Endothelial cell of umbilical vein (primary cell): ENCODE results near the gene PARP1. TPM values are rescaled to one million over a fixed set of nuclear protein-coding genes. Genes with fewer than 3 reads are reported as not detected.
A peak's percentile ranks its signal among the peaks of the same experiment; 100 is the strongest.

ENCODE experiments used
- BruUV-seq: library from RNA; stranded (reverse); fragments of 400-500 nt; replicated peaks from 2 replicates; lab custom pipeline; 2021; lab: Mats Ljungman, UMichigan
- CTCF ChIA-PET: fragments of 300-600, 350-600 bp; sonication (Branson Sonifier 250); formaldehyde crosslinking; loops from one replicate; lab custom pipeline; 2021; ENCODE audit warnings: antibody characterized with exemption, inconsistent platforms; lab: Charles Lee
- POLR2A ChIA-PET: fragments of 300-600, 350-600 bp; sonication (Branson Sonifier 250); formaldehyde crosslinking; loops from one replicate; lab custom pipeline; 2021; ENCODE audit warnings: antibody characterized with exemption, inconsistent platforms; lab: Charles Lee
- DNase-seq: peaks from one replicate; pipeline ENCODE4 v3.0.0-alpha.2; 2011; ENCODE audit warnings: low read depth, low spot score
- FAIRE-seq: peaks from 2 replicates; lab custom pipeline; 2011; peaks lifted over from hg19 to GRCh38; lab: Jason Lieb, UNC
- H2AFZ ChIP-seq: 2 replicates; pipeline ENCODE4 v1.6.0; 2012; ENCODE audit warnings: low read depth, low read length, control low read depth, inconsistent platforms
- H3K27ac ChIP-seq: 2 replicates; pipeline ENCODE4 v1.5.1; 2011; ENCODE audit warnings: low read depth, mild to moderate bottlenecking, control low read depth, low read length, moderate library complexity; ENCODE audit not compliant: insufficient read depth
- H3K27me3 ChIP-seq, 2 experiments: 2 replicates each; pipeline versions ENCODE4 v1.6.0 to v1.6.1; 2011; ENCODE audit warnings: low read length in 2 of 2, mixed read lengths in 1 of 2; ENCODE audit not compliant: control insufficient read depth in 2 of 2, insufficient read depth in 2 of 2
- H3K36me3 ChIP-seq, 2 experiments: 2 replicates in 1 of 2; 3 replicates in 1 of 2; pipeline ENCODE4 v1.5.1; 2011; ENCODE audit warnings: low read length in 2 of 2, mild to moderate bottlenecking in 1 of 2, moderate library complexity in 1 of 2; ENCODE audit not compliant: control insufficient read depth in 2 of 2, insufficient read depth in 2 of 2; ENCODE audit errors: extremely low read depth in 1 of 2
- H3K4me1 ChIP-seq: 3 replicates; pipeline ENCODE4 v1.5.1; 2011; ENCODE audit warnings: mild to moderate bottlenecking, low read length; ENCODE audit not compliant: control insufficient read depth, insufficient read depth; ENCODE audit errors: extremely low read depth
- H3K4me2 ChIP-seq: 2 replicates; pipeline ENCODE4 v1.6.1; 2011; ENCODE audit warnings: low read length, control low read depth, mixed read lengths; ENCODE audit not compliant: insufficient read depth
- H3K4me3 ChIP-seq, 3 experiments: fragments of 200-600 bp in 1 of 3; sonication (generic), shearing (Covaris generic) in 1 of 3; replicated peaks in 1 of 3; 2 replicates each; pipeline ENCODE4 v1.5.1; 2011 to 2016; ENCODE audit warnings: control low read depth in 3 of 3, low read length in 3 of 3, mild to moderate bottlenecking in 2 of 3, inconsistent platforms in 1 of 3, low read depth in 1 of 3, moderate library complexity in 1 of 3; ENCODE audit not compliant: insufficient read depth in 1 of 3
- H3K79me2 ChIP-seq: 2 replicates; pipeline ENCODE4 v1.6.0; 2012; ENCODE audit warnings: low read length, inconsistent platforms; ENCODE audit not compliant: control insufficient read depth, insufficient read depth
- H3K9ac ChIP-seq: replicated peaks from 2 replicates; pipeline ENCODE3; 2011; ENCODE audit warnings: low read length, control low read depth; ENCODE audit not compliant: insufficient read depth; ENCODE audit errors: extremely low read depth
- H3K9me1 ChIP-seq: replicated peaks from 3 replicates; pipeline ENCODE4 v1.6.0; 2011; ENCODE audit warnings: mild to moderate bottlenecking, low read length; ENCODE audit not compliant: control insufficient read depth, insufficient read depth; ENCODE audit errors: extremely low read depth
- H3K9me3 ChIP-seq: replicated peaks from 2 replicates; pipeline ENCODE4 v1.5.1; 2012; ENCODE audit warnings: low read length, inconsistent platforms; ENCODE audit not compliant: control insufficient read depth, insufficient read depth
- H4K20me1 ChIP-seq: replicated peaks from 2 replicates; pipeline ENCODE3; 2011; ENCODE audit warnings: mild to moderate bottlenecking, low read length; ENCODE audit not compliant: control insufficient read depth, insufficient read depth; ENCODE audit errors: extremely low read depth
- CTCF ChIP-seq, 2 donors: IDR thresholded peaks; 1 replicate in 1 of 2; 2 replicates in 1 of 2; pipeline ENCODE4 v1.5.1; 2011; ENCODE audit warnings: low read length in 2 of 2, mild to moderate bottlenecking in 2 of 2, moderate library complexity in 2 of 2, control low read depth in 1 of 2, inconsistent platforms in 1 of 2, low read depth in 1 of 2; ENCODE audit not compliant: insufficient read depth in 1 of 2; ENCODE audit errors: extremely low read depth in 1 of 2
- EZH2 ChIP-seq: IDR thresholded peaks from 2 replicates; pipeline ENCODE4 v1.6.1; 2012; ENCODE audit warnings: borderline replicate concordance, low read depth, mild to moderate bottlenecking, moderate library complexity, low read length, inconsistent platforms; ENCODE audit not compliant: severe bottlenecking
- FOS ChIP-seq: IDR thresholded peaks from 2 replicates; pipeline ENCODE4 v1.6.1; 2011; ENCODE audit warnings: mild to moderate bottlenecking, low read length, moderate library complexity, borderline replicate concordance; ENCODE audit not compliant: insufficient read depth
- GATA2 ChIP-seq: IDR thresholded peaks from 2 replicates; pipeline ENCODE4 v1.7.0; 2011; ENCODE audit warnings: low read depth, mild to moderate bottlenecking, moderate library complexity, mixed read lengths, low read length; ENCODE audit not compliant: insufficient read length, insufficient read depth
- JUN ChIP-seq: IDR thresholded peaks from 2 replicates; pipeline ENCODE4 v1.6.1; 2011; ENCODE audit warnings: borderline replicate concordance, low read depth; ENCODE audit not compliant: insufficient read length, insufficient read depth
- MAX ChIP-seq: IDR thresholded peaks from 2 replicates; pipeline ENCODE4 v1.6.1; 2011; ENCODE audit not compliant: insufficient read depth, insufficient read length
- MYC ChIP-seq: IDR thresholded peaks from one replicate; pipeline ENCODE4 v1.6.1; 2011; ENCODE audit warnings: mild to moderate bottlenecking, low read depth, low read length
- POLR2A ChIP-seq: IDR thresholded peaks from 2 replicates; pipeline ENCODE4 v1.6.1; 2012; ENCODE audit warnings: low read depth, mild to moderate bottlenecking, control low read depth, low read length
- POLR2AphosphoS5 ChIP-seq: IDR thresholded peaks from 2 replicates; pipeline ENCODE4 v1.6.1; 2012; ENCODE audit warnings: low read depth, mild to moderate bottlenecking, control low read depth, low read length, moderate library complexity; ENCODE audit not compliant: insufficient read depth
- dilution Hi-C: fragments of 300-500 bp; cut with MboI; formaldehyde crosslinking; loops from one replicate; pipeline ENCODE4 v1.15.0; 2019; ENCODE audit warnings: low sequenced_read_pairs; ENCODE audit not compliant: extremely low pct_ligation_motif_present
- intact Hi-C: fragments of 100-400 bp; cut with micrococcal nuclease; formaldehyde crosslinking; loops from one replicate; pipeline ENCODE4 v1.10.0; 2022
- polyA plus RNA-seq, 4 experiments: library from polyadenylated mRNA; depleted of rRNA in 3 of 4; stranded (reverse) in 3 of 4; unstranded in 1 of 4; fragments of >200 nt; gene quantifications; 2 replicates each; pipeline versions ENCODE4 v1.2.1 to v1.2.3, GENCODE V29; 2011 to 2012; ENCODE audit warnings: missing spikeins in 1 of 4
- total RNA-seq: library from RNA; stranded (reverse); gene quantifications from 2 replicates; pipeline ENCODE4 v1.2.3, GENCODE V29; 2021

Gene PARP1
- total and polyA plus RNA-seq, 2 donors (not counting 3 experiments of a cell fraction or from before 2014, with no cell fraction given): 136 to 160 TPM

GRCh38 chr1:226395753-226396152, 12.1 kb downstream of the PARP1 start:
- dilution Hi-C loops (no loop called here), intact Hi-C loops (no loop called here)
- TF ChIP-seq FOS (no peak), JUN (no peak), POLR2A (no peak), EZH2 (no peak), CTCF (IDR thresholded peaks at IDR 0.05; ENCODE audit: extremely low read depth in 1 of 2, insufficient read depth in 1 of 2, low read depth in 1 of 2, low read length in 2 of 2) (no peak), POLR2AphosphoS5 (no peak), MAX (no peak), MYC (no peak), GATA2 (no peak)
- Histone ChIP-seq H3K4me3 (no peak overlapping the region), H3K27me3 (no peaks in the 10 kb centered on the region), H3K4me1 (no peaks in the 10 kb centered on the region), H3K9me1 (no peaks in the 10 kb centered on the region), H2AFZ (no peak overlapping the region), H3K9ac (no peak overlapping the region), H4K20me1 (peaks cover 3% of the 10 kb centered on the region), H3K9me3 (no peaks in the 10 kb centered on the region), H3K36me3 (peaks cover 10 to 12% of the 10 kb centered on the region in 2 experiments), H3K4me2 (no peak overlapping the region), H3K27ac (no peak overlapping the region), H3K79me2 (peaks cover 53% of the 10 kb centered on the region)
- ChIA-PET CTCF (no interaction called here), POLR2A (no interaction called here)
- FAIRE-seq: peak; percentile 21
- no peak for DNase-seq
- no TSS peak for BruUV-seq
